Lung (tissue), 12 donors: ENCODE data around the gene UTS2R. TPM values are rescaled to one million over a fixed set of nuclear protein-coding genes. Genes with fewer than 3 reads are reported as not detected.

Experiments
- ATAC-seq: fragments of 200-7000 bp; cut with Tn5 transposase; one replicate; pipeline ENCODE4 v1.9.1; 2020; ENCODE audit warnings: moderate number of reproducible peaks; ENCODE audit not compliant: insufficient read depth, low FRiP score
- DNase-seq, 3 donors: peaks; one replicate each; pipeline ENCODE4 v3.0.0-alpha.2; 2013 to 2017
- H3K27ac ChIP-seq, 2 donors: one replicate each; pipeline ENCODE4 v1.5.1; 2013; ENCODE audit warnings: mild to moderate bottlenecking in 2 of 2, moderate library complexity in 2 of 2, control low read depth in 1 of 2, inconsistent platforms in 1 of 2, low read depth in 1 of 2, low read length in 1 of 2
- H3K27me3 ChIP-seq, 3 donors: one replicate each; pipeline ENCODE4 v1.5.1; 2013; ENCODE audit warnings: low read length in 2 of 3; ENCODE audit not compliant: control insufficient read depth in 3 of 3, insufficient read depth in 3 of 3
- H3K36me3 ChIP-seq, 4 donors: one replicate each; pipeline ENCODE4 v1.5.1; 2013; ENCODE audit warnings: low read length in 4 of 4, mild to moderate bottlenecking in 1 of 4, moderate library complexity in 1 of 4; ENCODE audit not compliant: control insufficient read depth in 4 of 4, insufficient read depth in 4 of 4
- H3K4me1 ChIP-seq, 5 donors: one replicate each; pipeline ENCODE4 v1.5.1; 2013; ENCODE audit warnings: low read length in 5 of 5, mild to moderate bottlenecking in 2 of 5, moderate library complexity in 1 of 5; ENCODE audit not compliant: control insufficient read depth in 5 of 5, insufficient read depth in 5 of 5
- H3K4me3 ChIP-seq: one replicate; pipeline ENCODE4 v1.5.1; 2013; ENCODE audit warnings: mild to moderate bottlenecking, control low read depth, moderate library complexity
- H3K9ac ChIP-seq, 2 donors: one replicate each; pipeline ENCODE4 v1.5.1; 2013; ENCODE audit warnings: low read length in 2 of 2, control low read depth in 1 of 2; ENCODE audit not compliant: insufficient read depth in 1 of 2
- H3K9me3 ChIP-seq, 4 donors: one replicate each; pipeline ENCODE4 v1.5.1; 2013; ENCODE audit warnings: low read length in 3 of 4, mild to moderate bottlenecking in 1 of 4, moderate library complexity in 1 of 4; ENCODE audit not compliant: control insufficient read depth in 4 of 4, insufficient read depth in 3 of 4
- WGBS, 2 donors: extraction: QIAGEN DNeasy Blood & Tissue Kit; methylation state at CpG; one replicate each; pipeline ENCODE4 v1.1.7; 2013; 5-methylcytosine and 5-hydroxymethylcytosine counted together
- polyA plus RNA-seq, 2 donors: library from polyadenylated mRNA; stranded (reverse); fragments of 200-250 nt; gene quantifications; one replicate each; pipeline ENCODE4 v1.2.1, GENCODE V29; 2013
- total RNA-seq, 2 donors: library from RNA; depleted of rRNA in 1 of 2; stranded (reverse); fragments of >200 nt in 1 of 2; gene quantifications; one replicate each; pipeline ENCODE4 v1.2.1, GENCODE V29; 2014 to 2021
- TF ChIP-seq, protein P1 (sequence below): IDR thresholded peaks from 2 replicates; pipeline ENCODE4 v1.5.1; 2012; ENCODE audit warnings: mild to moderate bottlenecking; ENCODE audit errors: control extremely low read depth, extremely low read depth
- donor health status: control.
- donor health status: control.
- donor health status: Bipolar disorder and iron deficiency.
- donor health status: healthy.
- donor health status: DM: yes; HTN: yes; CAD: no.

The UTS2R gene
- total and polyA plus RNA-seq, 4 donors, result 0.17 TPM; not detected in 3

GRCh38 chr17:82339634-82340580 is 31.7 kb upstream of the UTS2R start:
- Histone ChIP-seq H3K36me3 (no peaks in the 10 kb centered on the region), H3K27me3 (peaks cover 0 to 2% (median 0%) of the 10 kb centered on the region in 3 donors), H3K4me3 (no peak overlapping the region), H3K4me1 (peaks cover 0 to 9% (median 3%) of the 10 kb centered on the region in 5 donors), H3K27ac (no peak overlapping the region), H3K9me3 (no peaks in the 10 kb centered on the region), H3K9ac (no peak overlapping the region)
- ATAC-seq (no peak), DNase-seq (peak in 1 of 3 donors; percentile 40)
- TF ChIP-seq, protein P1, sequence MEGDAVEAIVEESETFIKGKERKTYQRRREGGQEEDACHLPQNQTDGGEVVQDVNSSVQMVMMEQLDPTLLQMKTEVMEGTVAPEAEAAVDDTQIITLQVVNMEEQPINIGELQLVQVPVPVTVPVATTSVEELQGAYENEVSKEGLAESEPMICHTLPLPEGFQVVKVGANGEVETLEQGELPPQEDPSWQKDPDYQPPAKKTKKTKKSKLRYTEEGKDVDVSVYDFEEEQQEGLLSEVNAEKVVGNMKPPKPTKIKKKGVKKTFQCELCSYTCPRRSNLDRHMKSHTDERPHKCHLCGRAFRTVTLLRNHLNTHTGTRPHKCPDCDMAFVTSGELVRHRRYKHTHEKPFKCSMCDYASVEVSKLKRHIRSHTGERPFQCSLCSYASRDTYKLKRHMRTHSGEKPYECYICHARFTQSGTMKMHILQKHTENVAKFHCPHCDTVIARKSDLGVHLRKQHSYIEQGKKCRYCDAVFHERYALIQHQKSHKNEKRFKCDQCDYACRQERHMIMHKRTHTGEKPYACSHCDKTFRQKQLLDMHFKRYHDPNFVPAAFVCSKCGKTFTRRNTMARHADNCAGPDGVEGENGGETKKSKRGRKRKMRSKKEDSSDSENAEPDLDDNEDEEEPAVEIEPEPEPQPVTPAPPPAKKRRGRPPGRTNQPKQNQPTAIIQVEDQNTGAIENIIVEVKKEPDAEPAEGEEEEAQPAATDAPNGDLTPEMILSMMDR, result no peak
- 55 to 62% methylated on average over 10 of the region's 10 CpGs for WGBS, 2 donors

GRCh38 chr17:82342361-82343079 is 29.0 kb upstream of the UTS2R start:
- 77 to 79% methylated on average over 28 of the region's 28 CpGs for WGBS, 2 donors
- Histone ChIP-seq H3K27ac (no peak overlapping the region), H3K4me3 (no peak overlapping the region), H3K4me1 (peaks cover 0 to 10% (median 2%) of the 10 kb centered on the region in 5 donors), H3K36me3 (no peaks in the 10 kb centered on the region), H3K9ac (no peak overlapping the region), H3K27me3 (no peaks in the 10 kb centered on the region), H3K9me3 (no peaks in the 10 kb centered on the region)
- TF ChIP-seq, protein P1, result no peak
- ATAC-seq, result no peak
- DNase-seq, result no peak

DNA sequence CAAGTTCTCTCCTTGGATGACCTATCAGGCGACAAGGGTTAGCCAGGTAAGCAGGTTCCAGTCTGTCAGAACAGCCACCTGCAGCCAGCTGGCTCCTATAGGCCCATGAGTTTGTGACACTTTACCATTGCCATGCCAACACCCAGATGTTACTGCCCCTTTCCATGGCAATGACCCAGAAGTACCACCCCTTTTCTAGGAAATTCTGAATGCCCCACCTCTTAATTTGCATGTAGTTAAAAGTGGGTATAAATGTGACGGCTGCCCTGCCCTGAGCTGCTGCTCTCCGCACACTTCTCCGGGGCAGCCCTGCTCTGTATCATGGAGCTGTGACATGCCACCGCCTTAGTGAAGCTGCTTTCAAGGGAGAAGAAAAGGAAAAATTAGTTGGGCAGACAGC is 28.0 kb upstream of the UTS2R start:
- Histone ChIP-seq H3K36me3 (no peaks in the 10 kb centered on the region), H3K4me1 (peaks cover 0 to 10% (median 2%) of the 10 kb centered on the region in 5 donors), H3K4me3 (no peak overlapping the region), H3K27me3 (no peaks in the 10 kb centered on the region), H3K27ac (no peak overlapping the region), H3K9ac (no peak overlapping the region), H3K9me3 (no peaks in the 10 kb centered on the region)
- TF ChIP-seq, protein P1, result no peak
- ATAC-seq (no peak), DNase-seq (no peak)
- 94 to 97% methylated on average over 5 of the region's 5 CpGs for WGBS, 2 donors
